Measurements from ENCODE around the gene GJC1. TPM values are rescaled to one million over a fixed set of nuclear protein-coding genes. Genes with fewer than 3 reads are reported as not detected.

The GJC1 gene
- total RNA-seq, 4 donors from 2014 or later: 10.6 to 79.4 (median 50.2) TPM

- intact Hi-C loops (cut with DNase I; ENCODE audit: low total_unique reads): no loop called here
- Histone ChIP-seq H3K27ac (peak overlapping the region; percentile 53 to 98), H3K27me3 (no peaks in the 10 kb centered on the region), H3K36me3 (no peaks in the 10 kb centered on the region), H3K4me3 (no peak overlapping the region), H3K9me3 (no peaks in the 10 kb centered on the region), H3K4me1 (peaks cover 0 to 15% of the 10 kb centered on the region in 2 donors)
- DNase-seq: no peak
- TF ChIP-seq CTCF (IDR thresholded peaks at IDR 0.05) (no peak), POLR2A (IDR thresholded peaks at IDR 0.05) (no peak)
Measured at GRCh38 chr17:44808156-44808555, 21.9 kb downstream of the GJC1 start.

GRCh38 chr17:44807817-44808155 lies 22.3 kb downstream of the GJC1 start:
- Histone ChIP-seq H3K4me3 (no peak overlapping the region), H3K9me3 (no peaks in the 10 kb centered on the region), H3K36me3 (no peaks in the 10 kb centered on the region), H3K27ac (peak overlapping the region; percentile 79 to 98), H3K27me3 (no peaks in the 10 kb centered on the region), H3K4me1 (peaks cover 0 to 16% of the 10 kb centered on the region in 2 donors)
- intact Hi-C loops (cut with DNase I; ENCODE audit: low total_unique reads): no loop called here
- peak in 1 of 2 donors; percentile 74 for DNase-seq
- TF ChIP-seq POLR2A (IDR thresholded peaks at IDR 0.05) (no peak), CTCF (IDR thresholded peaks at IDR 0.05) (no peak)

- Histone ChIP-seq H3K36me3 (no peaks in the 10 kb centered on the region), H3K4me3 (no peak overlapping the region), H3K27ac (peak overlapping the region; percentile 79 to 98), H3K4me1 (peaks cover 0 to 21% of the 10 kb centered on the region in 2 donors), H3K27me3 (no peaks in the 10 kb centered on the region), H3K9me3 (no peaks in the 10 kb centered on the region)
- intact Hi-C loops (cut with DNase I; ENCODE audit: low total_unique reads): no loop called here
- no peak for DNase-seq
- TF ChIP-seq CTCF (IDR thresholded peaks at IDR 0.05): no peak
Measured at GRCh38 chr17:44807093-44807816, 22.8 kb downstream of the GJC1 start.

- H3K27ac ChIP-seq: peak overlapping the region; percentile 79 to 98
- no peak overlapping the region for H3K4me3 ChIP-seq
- intact Hi-C loops (cut with DNase I; ENCODE audit: low total_unique reads): no loop called here
- H3K27me3 ChIP-seq: no peaks in the 10 kb centered on the region
- TF ChIP-seq CTCF (IDR thresholded peaks at IDR 0.05): no peak
- no peak for TF ChIP-seq POLR2A (IDR thresholded peaks at IDR 0.05)
- peaks cover 6 to 22% of the 10 kb centered on the region in 2 donors for H3K4me1 ChIP-seq
- H3K36me3 ChIP-seq: no peaks in the 10 kb centered on the region
- DNase-seq: peak; percentile 61 to 85
- H3K9me3 ChIP-seq: no peaks in the 10 kb centered on the region
Measured at GRCh38 chr17:44804302-44805089, 25.6 kb downstream of the GJC1 start.

- Histone ChIP-seq H3K27ac (peak overlapping the region; percentile 75 to 98), H3K27me3 (no peaks in the 10 kb centered on the region), H3K4me3 (no peak overlapping the region), H3K9me3 (no peaks in the 10 kb centered on the region), H3K36me3 (no peaks in the 10 kb centered on the region), H3K4me1 (peaks cover 6 to 16% of the 10 kb centered on the region in 2 donors)
- TF ChIP-seq POLR2A (IDR thresholded peaks at IDR 0.05) (no peak), CTCF (IDR thresholded peaks at IDR 0.05) (no peak)
- intact Hi-C loops (cut with DNase I; ENCODE audit: low total_unique reads): no loop called here
- no peak for DNase-seq
Measured at GRCh38 chr17:44801880-44802279, 28.2 kb downstream of the GJC1 start.
